ENCODE data around the gene OR7G1. TPM values are rescaled to one million over a fixed set of nuclear protein-coding genes. Genes with fewer than 3 reads are reported as not detected.

OR7G1 gene
- total RNA-seq, 1 experiment from 2014 or later = not detected

DNA sequence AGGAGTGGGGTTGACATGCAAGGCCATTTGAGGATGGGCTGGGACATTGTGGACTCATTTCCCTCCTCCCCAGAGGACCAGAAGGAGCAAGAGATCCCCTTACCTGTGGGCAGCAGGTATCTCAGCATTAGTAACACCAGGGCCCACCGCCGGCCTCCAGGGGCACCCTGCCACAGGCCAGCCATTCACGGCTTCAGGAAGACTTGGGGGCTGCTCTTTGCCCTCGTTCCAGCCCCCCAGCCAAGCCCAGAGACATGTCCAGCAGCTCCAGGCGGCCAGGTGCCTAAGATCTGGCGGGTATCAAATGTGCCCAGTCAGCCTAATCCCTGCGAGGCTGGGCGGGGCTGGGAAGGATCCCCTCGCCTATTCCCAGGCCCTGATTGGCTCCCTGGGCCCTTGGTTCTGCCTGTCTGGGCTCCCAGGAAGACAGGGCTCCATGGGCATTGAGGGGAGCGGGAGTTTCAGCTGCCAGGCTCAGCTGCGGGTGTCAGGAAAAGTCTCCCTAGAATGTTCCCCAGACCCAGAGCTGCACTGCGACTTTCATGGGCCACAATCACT, 50.0 kb downstream of the OR7G1 start:
- no TSS peak for BruUV-seq (replicated peaks)
- no peaks in the 10 kb centered on the region for H3K4me1 Mint-ChIP-seq (ENCODE audit: insufficient read depth, unreplicated experiment)
- TF ChIP-seq, protein P1, sequence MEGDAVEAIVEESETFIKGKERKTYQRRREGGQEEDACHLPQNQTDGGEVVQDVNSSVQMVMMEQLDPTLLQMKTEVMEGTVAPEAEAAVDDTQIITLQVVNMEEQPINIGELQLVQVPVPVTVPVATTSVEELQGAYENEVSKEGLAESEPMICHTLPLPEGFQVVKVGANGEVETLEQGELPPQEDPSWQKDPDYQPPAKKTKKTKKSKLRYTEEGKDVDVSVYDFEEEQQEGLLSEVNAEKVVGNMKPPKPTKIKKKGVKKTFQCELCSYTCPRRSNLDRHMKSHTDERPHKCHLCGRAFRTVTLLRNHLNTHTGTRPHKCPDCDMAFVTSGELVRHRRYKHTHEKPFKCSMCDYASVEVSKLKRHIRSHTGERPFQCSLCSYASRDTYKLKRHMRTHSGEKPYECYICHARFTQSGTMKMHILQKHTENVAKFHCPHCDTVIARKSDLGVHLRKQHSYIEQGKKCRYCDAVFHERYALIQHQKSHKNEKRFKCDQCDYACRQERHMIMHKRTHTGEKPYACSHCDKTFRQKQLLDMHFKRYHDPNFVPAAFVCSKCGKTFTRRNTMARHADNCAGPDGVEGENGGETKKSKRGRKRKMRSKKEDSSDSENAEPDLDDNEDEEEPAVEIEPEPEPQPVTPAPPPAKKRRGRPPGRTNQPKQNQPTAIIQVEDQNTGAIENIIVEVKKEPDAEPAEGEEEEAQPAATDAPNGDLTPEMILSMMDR (IDR thresholded peaks at IDR 0.05; ENCODE audit: unreplicated experiment) = no peak
- no peak overlapping the region for H3K27ac Mint-ChIP-seq (ENCODE audit: low read depth, unreplicated experiment)
- POLR2A ChIA-PET = interaction anchor here (0.6 kb wide), 1 partner anchor 27 kb away, joined by 4 read pairs; no protein-coding TSS in a partner anchor
- CTCF ChIA-PET = interaction anchor here (0.7 kb wide), 1 partner anchor 237 kb away, joined by 3 read pairs; no protein-coding TSS in a partner anchor
- intact Hi-C loops (cut with micrococcal nuclease) = no loop called here
- no peak overlapping the region for H3K4me3 Mint-ChIP-seq (ENCODE audit: unreplicated experiment)
- no peaks in the 10 kb centered on the region for H3K27me3 Mint-ChIP-seq (ENCODE audit: insufficient read depth, unreplicated experiment)
- DNase-seq (ENCODE audit: unreplicated experiment) = no peak
- H3K36me3 Mint-ChIP-seq (ENCODE audit: insufficient read depth, unreplicated experiment) = no peaks in the 10 kb centered on the region
- no peaks in the 10 kb centered on the region for H3K9me3 Mint-ChIP-seq (ENCODE audit: unreplicated experiment)

Other genes with a start within 250 kb of the OR7G1 start
- gene MUC16, start 105.4 kb downstream of the OR7G1 start, total RNA-seq (2022) = under 0.01 and 0.05 TPM in 2 replicates
- gene OR1M1, start 28.7 kb downstream of the OR7G1 start, total RNA-seq (2022) = not detected in 2 replicates
- not detected in 2 replicates for gene OR7G2, start 8.3 kb downstream of the OR7G1 start, total RNA-seq (2022)
- gene OR7G3, start 11.2 kb upstream of the OR7G1 start, total RNA-seq (2022) = not detected in 2 replicates
- gene ZNF317, start 24.6 kb upstream of the OR7G1 start, total RNA-seq (2022) = 33.9 and 36.6 TPM in 2 replicates
- not detected in 2 replicates for gene OR7D2, start 63.2 kb upstream of the OR7G1 start, total RNA-seq (2022)
- not detected in 2 replicates for gene OR7D4, start 103.8 kb upstream of the OR7G1 start, total RNA-seq (2022)
- not detected in 2 replicates for gene OR7E24, start 135.2 kb upstream of the OR7G1 start, total RNA-seq (2022)
- 6.4 and 6.7 TPM in 2 replicates for gene ZNF699, start 194.1 kb upstream of the OR7G1 start, total RNA-seq (2022)
- gene ZNF559, start 208.4 kb upstream of the OR7G1 start, total RNA-seq (2022) = 10.7 and 13.1 TPM in 2 replicates
- 0.79 and 3.0 TPM in 2 replicates for gene ZNF177, start 247.2 kb upstream of the OR7G1 start, total RNA-seq (2022)